Measurements from ENCODE around the gene BICDL1.
A peak's percentile ranks its signal among the peaks of the same experiment; 100 is the strongest.

The BICDL1 gene

GRCh38 chr12:119994892-119995658 is 6.0 kb downstream of the BICDL1 start:
- Mint-ChIP-seq H3K4me3 (no peak overlapping the region), H3K27ac (peak overlapping the region in 2 of 3 experiments; percentile 18 to 41), H3K4me1 (peaks cover 30% of the 10 kb centered on the region), H3K27me3 (ENCODE audit: low read depth) (peaks cover 28% of the 10 kb centered on the region), H3K9me3 (no peaks in the 10 kb centered on the region), H3K36me3 (ENCODE audit: low read depth) (no peaks in the 10 kb centered on the region)
- TF ChIP-seq CTCF (IDR thresholded peaks at IDR 0.05; ENCODE audit: unreplicated experiment in 3 of 3) = no peak

- peaks cover 19% of the 10 kb centered on the region for H3K4me1 Mint-ChIP-seq
- H3K9me3 Mint-ChIP-seq = no peaks in the 10 kb centered on the region
- no peaks in the 10 kb centered on the region for H3K36me3 Mint-ChIP-seq (ENCODE audit: low read depth)
- H3K4me3 Mint-ChIP-seq = no peak overlapping the region
- H3K27ac Mint-ChIP-seq = no peak overlapping the region
- peaks cover 17% of the 10 kb centered on the region for H3K27me3 Mint-ChIP-seq (ENCODE audit: low read depth)
- TF ChIP-seq CTCF (IDR thresholded peaks at IDR 0.05; ENCODE audit: unreplicated experiment in 3 of 3) = no peak
These were observed 7.4 kb downstream of the BICDL1 start for GRCh38 chr12:119996417-119996816.

GRCh38 chr12:119998471-119999245 is 9.6 kb downstream of the BICDL1 start:
- no peak for TF ChIP-seq CTCF (IDR thresholded peaks at IDR 0.05; ENCODE audit: unreplicated experiment in 3 of 3)
- H3K9me3 Mint-ChIP-seq = no peaks in the 10 kb centered on the region
- H3K4me3 Mint-ChIP-seq = no peak overlapping the region
- peaks cover 7% of the 10 kb centered on the region for H3K27me3 Mint-ChIP-seq (ENCODE audit: low read depth)
- H3K4me1 Mint-ChIP-seq = peaks cover 11% of the 10 kb centered on the region
- no peaks in the 10 kb centered on the region for H3K36me3 Mint-ChIP-seq (ENCODE audit: low read depth)
- no peak overlapping the region for H3K27ac Mint-ChIP-seq

- Mint-ChIP-seq H3K4me3 (no peak overlapping the region), H3K27me3 (ENCODE audit: low read depth) (no peaks in the 10 kb centered on the region), H3K4me1 (peaks cover 7% of the 10 kb centered on the region), H3K27ac (no peak overlapping the region), H3K36me3 (ENCODE audit: low read depth) (no peaks in the 10 kb centered on the region), H3K9me3 (no peaks in the 10 kb centered on the region)
- TF ChIP-seq CTCF (IDR thresholded peaks at IDR 0.05; ENCODE audit: unreplicated experiment in 3 of 3) = no peak
These were observed 11.5 kb downstream of the BICDL1 start for GRCh38 chr12:120000556-120000955.

- no peaks in the 10 kb centered on the region for H3K4me1 Mint-ChIP-seq
- H3K27ac Mint-ChIP-seq = no peak overlapping the region
- no peaks in the 10 kb centered on the region for H3K36me3 Mint-ChIP-seq (ENCODE audit: low read depth)
- no peak overlapping the region for H3K4me3 Mint-ChIP-seq
- no peaks in the 10 kb centered on the region for H3K9me3 Mint-ChIP-seq
- TF ChIP-seq CTCF (IDR thresholded peaks at IDR 0.05; ENCODE audit: unreplicated experiment in 3 of 3) = no peak
- H3K27me3 Mint-ChIP-seq (ENCODE audit: low read depth) = peaks cover 5% of the 10 kb centered on the region
These were observed 17.4 kb downstream of the BICDL1 start for GRCh38 chr12:120006258-120006975.

All from nephron (organoid).